GM19395 (cell line): ENCODE measurements around the gene VPS54.

ENCODE experiments used
- ATAC-seq: cut with Tn5 transposase; IDR thresholded peaks from one replicate; pipeline ENCODE4 v1.9.1; 2021; ENCODE audit warnings: mild to moderate bottlenecking, moderate library complexity; ENCODE audit not compliant: unreplicated experiment

The VPS54 gene, protein sequence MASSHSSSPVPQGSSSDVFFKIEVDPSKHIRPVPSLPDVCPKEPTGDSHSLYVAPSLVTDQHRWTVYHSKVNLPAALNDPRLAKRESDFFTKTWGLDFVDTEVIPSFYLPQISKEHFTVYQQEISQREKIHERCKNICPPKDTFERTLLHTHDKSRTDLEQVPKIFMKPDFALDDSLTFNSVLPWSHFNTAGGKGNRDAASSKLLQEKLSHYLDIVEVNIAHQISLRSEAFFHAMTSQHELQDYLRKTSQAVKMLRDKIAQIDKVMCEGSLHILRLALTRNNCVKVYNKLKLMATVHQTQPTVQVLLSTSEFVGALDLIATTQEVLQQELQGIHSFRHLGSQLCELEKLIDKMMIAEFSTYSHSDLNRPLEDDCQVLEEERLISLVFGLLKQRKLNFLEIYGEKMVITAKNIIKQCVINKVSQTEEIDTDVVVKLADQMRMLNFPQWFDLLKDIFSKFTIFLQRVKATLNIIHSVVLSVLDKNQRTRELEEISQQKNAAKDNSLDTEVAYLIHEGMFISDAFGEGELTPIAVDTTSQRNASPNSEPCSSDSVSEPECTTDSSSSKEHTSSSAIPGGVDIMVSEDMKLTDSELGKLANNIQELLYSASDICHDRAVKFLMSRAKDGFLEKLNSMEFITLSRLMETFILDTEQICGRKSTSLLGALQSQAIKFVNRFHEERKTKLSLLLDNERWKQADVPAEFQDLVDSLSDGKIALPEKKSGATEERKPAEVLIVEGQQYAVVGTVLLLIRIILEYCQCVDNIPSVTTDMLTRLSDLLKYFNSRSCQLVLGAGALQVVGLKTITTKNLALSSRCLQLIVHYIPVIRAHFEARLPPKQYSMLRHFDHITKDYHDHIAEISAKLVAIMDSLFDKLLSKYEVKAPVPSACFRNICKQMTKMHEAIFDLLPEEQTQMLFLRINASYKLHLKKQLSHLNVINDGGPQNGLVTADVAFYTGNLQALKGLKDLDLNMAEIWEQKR

DNA sequence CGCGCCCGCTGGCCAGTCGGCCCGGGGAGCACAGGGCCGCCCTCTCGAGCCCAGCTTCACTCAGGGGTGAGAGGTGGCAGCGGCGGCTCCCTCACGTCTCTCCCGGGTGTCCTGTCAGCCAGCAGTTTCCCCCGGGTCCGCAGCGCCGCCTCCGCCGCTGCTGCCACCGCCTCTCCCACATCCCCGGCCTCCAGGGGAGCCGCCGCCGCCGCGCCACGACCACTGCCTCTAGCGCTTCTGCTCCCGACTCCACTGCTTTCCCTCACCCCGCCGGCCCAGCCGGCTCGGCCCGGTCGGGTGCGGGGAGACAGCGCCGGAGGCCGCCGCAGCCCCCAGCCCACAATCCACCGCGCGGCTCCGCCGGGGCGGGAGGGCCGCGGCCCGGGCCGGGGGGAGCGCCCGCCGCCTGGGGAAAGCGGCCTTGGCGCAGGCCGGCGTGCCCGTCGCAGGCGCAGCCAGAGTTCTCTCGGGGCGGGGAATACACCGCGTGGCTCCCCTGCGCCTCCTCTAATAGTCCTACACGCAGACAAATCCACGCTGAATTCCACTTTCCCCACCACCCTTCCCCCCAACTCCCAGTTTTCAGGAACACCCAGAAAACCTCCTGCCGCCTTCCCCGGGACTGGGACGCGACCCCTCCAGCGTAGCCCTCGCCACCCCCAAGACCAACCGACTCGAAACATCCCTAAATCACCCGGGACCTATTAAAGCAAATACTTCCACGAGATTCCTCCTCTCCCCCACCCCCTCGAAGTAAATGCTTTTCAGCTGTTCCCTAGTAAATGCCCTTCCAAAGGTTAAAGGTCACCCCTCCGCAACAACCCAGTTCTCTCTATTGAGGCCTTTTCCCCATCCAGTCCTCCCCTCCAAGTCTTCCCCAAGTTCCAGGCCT lies at the start of gene VPS54:
VPS54 (minus strand) TSS at position 346 of the 892 bp plus-strand sequence. CDS start 35,429 bp downstream, outside the sequence.
- ATAC-seq = peak; percentile 59

DNA sequence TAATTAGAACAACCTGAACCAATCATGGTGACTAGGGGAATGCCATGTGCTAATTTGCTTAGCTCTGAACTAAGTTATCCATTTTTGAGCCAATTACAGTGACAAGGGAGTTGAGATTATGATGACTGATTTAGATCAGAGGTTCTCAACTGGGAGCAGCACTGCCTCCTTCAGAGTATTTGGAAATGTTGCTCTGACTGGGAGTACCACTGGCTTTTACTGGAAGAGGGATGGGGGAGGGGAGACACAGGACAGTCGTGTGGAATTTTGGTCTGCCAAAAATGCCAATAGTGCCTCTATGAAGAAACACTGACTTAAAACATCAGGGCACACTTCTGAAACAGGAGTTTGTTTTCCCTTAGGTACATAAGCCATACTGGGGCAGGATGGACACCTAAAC lies 48.1 kb upstream of the VPS54 start:
- ATAC-seq = no peak

DNA sequence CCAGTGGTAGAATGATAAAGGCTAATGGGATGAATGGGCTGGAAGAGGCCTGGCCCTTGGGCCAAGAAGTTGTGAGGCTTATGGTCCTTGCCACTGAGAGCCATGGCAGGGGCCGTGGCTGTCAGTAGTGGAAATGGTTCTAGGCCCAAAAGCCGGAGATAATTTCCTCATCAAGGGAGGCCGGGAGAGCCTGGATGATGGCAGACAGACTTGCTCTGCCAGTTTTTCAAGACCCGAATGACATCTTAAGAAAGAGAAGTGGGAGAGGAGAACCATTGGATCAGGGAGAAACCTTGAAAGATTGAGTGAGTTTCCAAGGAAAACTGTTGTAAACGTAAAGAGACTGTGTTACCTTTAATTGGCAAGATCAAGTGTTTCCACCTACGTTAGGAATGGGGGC lies 46.3 kb upstream of the VPS54 start:
- ATAC-seq = no peak

DNA sequence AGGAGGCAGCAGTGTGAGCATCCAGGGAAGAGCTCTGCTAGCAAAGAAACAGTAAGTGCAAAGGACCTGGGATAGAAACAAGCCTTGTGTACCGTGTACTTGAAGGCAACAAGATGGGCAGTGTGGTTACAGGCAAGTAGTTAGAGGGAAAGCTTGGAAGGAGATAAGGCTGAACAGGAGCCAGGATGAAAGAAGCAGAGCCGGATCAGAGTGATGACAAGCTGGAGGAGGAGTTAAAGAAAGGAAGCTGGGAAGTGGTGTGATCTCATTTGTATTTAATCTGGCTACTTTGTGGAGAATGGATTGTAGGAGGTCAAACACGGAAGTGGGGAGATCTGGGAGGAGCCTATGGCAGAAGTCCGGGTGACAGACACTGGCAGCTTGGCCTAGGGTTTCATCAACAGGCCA lies 44.7 kb upstream of the VPS54 start:
- no peak for ATAC-seq

DNA sequence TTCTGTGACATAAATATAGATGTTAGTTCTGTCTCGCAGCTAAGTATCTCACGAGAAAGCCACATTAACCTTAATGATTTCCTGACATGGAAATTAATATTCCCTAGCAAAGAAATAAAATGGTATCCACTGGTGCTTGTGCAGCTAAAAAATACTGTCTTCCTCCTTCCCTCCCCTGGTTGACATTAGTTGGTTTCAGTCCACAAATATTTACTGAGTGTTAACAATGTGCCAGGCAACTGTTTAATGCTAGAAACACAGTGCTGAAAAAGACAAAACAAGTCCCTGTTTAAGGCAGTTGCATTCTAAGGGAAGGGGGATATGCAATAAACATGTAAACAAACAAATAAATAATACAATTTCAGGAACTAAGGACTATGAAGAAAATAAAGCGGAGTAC lies 44.2 kb upstream of the VPS54 start:
- ATAC-seq = no peak

DNA sequence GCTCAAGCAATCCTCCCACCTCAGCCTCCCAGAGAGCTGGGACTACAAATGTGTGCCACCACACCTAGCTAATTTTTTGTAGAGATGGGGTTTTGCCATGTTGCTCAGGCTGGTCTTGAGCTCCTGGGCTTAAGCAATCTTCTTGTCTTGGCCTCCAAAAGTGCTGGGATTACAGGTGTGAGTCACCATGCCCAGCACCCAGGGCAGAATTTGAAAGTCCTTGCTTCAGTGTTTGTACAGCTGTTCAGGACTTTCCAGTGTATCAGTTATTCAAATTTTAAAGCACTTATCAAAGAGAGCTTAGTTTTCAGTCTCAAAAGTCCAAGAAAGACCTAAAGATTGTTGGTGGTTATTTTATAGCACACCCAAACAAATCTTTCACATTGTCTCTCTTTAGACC lies 43.6 kb upstream of the VPS54 start:
- peak; percentile 82 for ATAC-seq

DNA sequence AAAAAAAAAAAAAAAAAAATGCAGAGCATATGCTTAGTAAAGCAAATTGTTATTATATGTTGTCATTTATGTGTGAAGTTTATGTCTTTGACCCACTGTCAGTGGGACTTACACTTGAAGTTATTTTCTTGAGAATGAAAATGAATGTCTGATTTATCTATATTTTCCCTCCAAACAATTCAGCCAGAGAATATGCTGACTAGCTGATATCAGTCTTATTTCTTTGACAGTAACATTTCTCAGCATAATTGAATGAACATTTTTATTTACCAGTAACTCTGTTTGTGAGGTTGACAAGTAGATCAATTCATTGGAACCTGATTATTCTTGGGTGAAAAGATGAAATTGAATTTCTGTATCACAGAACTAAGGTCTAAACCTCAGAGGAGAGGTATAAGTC lies 40.0 kb upstream of the VPS54 start:
- ATAC-seq = no peak

DNA sequence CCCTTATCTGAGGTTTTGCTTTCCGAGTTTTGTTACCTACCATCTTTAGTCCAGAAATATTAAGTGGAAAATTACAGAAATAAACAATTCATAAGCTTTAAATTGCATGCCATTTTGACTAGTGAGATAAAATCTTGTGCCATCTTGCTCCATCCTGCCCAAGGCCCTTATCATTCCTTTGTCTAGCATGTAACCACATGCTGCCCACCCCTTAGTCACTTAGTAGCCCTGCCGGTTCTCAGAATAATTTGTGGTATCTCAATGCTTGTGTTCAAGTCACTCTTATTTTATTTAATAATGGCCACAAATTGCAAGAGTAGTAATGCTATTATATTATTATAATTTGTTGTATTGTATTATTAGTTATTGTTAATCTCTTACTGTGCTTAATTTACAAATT lies 36.8 kb upstream of the VPS54 start:
- no peak for ATAC-seq

DNA sequence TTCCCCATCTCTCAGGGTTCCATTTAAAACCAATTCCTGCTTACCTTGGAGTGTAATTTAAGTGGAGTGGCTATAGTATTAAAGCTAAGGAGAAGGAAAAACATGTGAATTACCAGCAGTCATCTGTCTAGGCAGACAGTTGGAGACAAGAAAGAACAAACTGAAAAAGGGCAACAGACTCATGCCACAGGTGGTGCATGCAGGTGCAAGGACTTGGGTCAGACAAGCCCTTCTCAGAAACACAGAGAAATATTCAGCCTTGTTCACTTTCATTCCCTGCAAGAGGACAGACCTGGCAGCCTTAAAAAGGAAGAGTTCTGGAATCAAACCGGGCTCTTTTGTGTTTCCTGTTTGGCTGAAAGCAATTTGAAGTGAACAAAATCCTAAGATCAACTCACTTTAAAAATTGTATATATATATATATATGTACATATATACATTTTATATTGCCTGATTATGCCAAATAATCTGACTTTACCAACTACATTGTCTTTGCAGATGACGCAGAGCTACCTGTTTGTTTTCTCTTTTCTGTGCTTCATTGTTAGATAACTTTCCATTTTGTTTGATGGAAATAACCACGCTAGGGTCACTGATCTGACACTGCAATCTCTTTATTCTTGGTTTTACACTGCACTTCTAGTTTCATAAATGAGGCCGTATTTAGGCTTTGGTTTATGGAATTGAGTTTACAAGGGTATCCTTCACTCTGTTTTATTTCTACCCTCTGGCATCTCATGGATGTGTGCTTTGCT lies 35.1 kb upstream of the VPS54 start:
- no peak for ATAC-seq

DNA sequence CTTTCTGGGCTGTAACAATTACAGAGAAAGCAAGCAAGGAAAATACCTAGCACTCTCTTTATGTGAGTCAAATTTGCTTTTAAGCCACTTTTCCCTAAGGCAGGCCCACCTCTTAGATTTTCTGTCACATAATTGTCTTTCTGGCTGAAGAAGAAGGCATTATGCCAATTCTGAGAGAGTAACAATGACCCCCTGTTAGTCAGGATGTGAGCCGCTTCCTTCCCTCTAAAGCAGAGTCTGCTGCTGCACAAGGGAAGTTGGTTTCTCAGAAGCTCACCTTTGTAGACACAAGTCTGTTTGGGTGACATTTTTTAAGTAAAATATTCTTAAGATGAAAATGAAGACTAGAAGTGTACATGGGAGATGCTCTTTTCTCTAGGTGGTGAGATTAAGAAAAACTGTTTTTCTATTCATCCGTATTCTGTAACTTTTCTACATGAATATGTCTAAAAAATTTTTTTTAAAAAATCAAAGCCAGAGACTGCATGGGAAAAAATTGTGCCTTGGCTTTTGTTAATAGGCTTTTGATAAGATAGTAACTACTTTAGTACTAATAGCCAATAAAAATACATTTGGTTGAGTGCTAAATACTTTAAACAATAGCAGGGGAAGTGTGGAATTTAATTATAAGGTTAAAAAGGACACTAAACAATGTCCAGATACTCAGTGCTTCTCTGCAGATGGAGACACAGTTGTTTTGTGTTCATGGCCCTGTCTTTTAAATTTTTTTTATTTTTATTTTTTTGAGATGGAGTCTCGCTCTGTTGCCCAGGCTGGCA lies 33.4 kb upstream of the VPS54 start:
- ATAC-seq = no peak

DNA sequence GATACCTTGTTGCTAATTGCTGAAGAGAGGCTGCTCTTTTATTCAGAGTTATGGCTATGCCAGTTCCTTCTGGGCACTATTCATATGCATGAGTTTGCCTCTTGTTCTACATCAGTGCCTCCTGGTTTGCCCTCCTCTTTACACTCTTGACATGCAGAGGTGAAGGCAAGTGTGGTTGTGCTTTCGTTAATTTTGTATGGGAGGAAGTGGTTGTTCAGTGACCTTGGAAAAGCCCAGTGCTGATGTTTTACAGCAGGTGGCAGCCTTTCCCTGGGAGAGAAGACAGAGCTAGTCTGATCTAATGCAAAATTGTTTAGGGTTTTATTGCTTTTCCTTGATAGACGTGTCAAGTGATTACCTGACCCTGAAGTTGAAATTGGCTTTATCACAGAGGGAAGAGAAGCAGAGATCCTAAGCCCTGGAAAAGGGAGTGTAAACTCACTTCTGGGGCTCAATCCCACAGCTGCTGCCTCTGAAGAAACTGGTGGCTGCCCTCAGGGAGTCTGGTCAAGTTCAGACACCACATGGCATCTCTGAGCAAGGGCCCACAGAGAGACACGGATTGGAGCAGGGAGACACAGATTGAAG lies 30.5 kb upstream of the VPS54 start:
- peak; percentile 72 for ATAC-seq

DNA sequence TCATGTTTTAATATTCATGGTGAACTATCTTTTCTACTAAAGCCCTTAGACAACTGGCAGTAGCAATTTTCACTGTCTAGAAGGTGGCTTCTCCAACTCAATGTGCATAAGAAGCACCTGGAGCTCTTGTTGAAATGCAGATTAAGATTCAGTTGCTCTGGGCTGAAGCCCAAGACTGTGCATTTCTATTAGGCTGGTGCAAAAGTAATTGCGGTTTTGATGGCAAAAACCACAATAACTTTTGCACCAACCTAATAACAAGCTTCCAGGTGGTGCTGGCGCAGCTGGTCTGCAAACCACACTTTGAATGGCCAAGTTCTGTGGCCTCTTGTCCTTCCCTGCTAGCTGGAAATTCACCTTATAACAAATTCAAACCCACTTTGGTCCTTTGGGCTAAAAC lies 26.7 kb upstream of the VPS54 start:
- ATAC-seq = no peak

DNA sequence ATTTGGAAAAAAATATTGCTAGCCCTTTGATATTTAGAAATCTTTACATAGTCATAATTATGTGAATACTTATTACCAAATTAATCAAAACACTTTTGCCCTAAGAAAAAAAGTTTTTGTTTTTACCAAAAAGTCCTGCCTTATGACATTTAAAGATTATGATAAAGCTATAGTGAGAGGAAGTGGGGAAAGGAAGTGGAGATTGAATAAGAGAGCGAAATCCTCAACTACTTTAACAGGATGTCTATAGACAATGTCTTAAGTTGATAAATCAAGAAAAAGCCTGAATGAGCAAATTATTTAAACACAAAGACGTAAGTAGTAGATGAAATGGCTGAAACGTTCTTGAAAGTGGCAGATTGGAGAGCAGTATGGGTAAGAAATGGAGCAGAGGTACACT lies 20.9 kb upstream of the VPS54 start:
- ATAC-seq = no peak

DNA sequence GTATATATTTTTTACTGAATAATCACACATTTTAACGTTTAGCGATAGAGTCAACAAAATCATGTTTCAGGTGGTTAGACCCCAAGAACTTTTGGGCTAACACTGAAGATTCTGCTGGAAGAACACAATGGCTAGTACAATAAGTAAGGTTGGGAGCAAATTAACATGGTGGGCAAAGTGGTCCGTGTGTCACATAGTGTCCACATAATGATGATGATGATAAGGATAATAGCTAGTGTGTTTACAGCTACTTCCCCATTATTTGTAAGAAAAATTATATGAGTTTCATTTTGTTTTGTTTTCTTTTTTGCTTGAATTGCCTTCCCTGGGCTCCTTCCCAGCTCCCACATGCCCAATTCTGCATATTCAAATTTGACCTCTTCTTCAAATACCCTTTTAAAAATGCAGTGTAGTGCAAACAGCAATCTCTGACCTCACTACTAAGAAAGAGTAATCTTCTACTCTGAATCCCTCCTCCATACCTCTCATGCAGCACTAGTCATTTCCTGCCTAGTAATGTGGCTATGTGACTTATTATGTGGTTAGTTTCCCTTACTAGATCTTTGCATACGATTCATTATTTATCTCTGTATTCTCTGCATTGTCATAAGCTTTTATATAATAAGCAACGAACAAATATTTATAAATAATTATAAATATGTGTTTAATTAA lies 16.9 kb upstream of the VPS54 start:
- ATAC-seq = peak; percentile 99

DNA sequence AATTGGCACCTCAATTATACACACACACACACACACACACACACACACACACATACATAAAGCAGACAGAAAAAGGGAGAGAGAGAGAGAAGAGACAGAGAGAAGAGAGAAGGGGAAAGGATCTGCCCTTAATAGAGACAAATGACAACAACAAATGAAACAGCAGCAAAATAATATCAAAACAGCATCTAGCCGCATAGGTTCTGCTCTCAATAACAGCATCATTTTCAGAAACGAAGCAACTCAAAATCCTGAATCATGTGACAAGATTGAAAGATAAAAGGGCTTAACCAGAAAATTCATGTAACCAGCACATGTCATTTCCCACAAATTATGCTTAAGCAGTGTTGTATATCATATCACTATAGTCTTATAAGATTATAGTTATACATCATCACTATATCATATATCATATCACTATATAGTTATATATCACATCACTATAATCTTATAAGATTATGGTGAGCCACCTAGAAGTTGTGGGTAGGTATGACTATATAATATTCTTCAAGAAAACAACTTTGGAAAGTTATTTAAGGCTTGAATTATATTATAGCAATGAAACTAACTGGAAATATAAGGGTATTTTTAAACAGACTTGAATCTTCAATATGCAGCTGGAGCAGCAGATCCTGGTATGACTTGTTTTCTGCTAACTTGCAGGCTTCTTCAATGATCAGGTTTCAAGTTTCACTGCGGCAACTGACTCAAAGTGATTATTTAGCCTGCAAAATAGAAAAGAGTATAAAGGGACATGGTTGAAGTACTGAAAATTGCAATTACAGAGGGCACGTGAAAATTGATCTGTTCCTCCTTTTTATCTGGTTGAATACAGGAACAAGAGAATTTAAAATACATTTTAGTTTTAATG lies 16.1 kb upstream of the VPS54 start:
- ATAC-seq = no peak

DNA sequence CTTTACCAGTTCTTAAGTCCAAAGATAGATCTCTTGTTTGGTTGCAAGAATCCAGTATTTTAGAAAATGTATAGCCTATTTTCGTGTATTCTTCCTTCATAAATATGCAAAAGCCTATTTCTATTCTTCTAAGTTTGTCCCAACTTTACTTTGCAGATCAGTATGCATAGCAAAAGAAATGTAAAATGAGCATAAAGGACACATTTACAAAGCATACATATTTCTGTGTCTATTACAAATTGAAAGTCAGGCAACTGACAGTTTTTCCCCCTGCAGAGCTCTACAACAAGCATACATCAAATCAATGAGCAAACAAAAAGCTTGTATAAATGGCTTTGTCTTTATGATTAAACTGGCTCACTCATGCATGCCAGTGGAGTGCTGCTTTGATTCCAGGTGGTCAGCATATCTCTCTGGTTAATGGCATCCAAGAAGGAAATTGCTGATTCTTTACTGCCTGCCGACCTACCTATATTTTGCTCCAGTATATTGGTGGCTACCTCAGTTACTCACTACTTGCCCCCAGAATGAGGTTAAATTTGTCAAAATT lies 10.0 kb upstream of the VPS54 start:
- ATAC-seq = no peak

DNA sequence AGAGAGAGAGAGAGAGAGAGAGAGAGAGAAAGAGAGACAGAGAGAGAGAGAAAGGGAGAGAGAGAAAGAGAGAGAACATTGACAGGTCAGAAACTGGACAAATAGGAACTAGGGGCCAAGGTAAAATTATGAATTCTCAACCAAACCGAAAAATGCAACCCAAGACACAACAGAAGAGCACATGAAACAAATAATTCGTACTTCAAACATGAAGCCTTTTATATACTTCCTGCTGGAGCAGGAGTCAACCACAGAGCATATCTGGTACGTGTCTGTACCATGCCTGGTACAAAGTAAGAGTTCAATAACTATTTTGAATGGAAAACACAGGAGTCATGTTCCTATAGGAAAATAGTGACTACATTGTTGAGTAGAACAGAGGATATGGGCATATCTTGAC lies 6.5 kb upstream of the VPS54 start:
- ATAC-seq = no peak
